GM19397 (cell line): ENCODE data around the gene KIR2DL1.
"Not testable (repeated sequence)": the region's sequence is repeated elsewhere in the genome, so short reads cannot be mapped to it uniquely, and the experiment has no call there.

ENCODE experiments used
- ATAC-seq: cut with Tn5 transposase; IDR thresholded peaks from one replicate; pipeline ENCODE4 v1.9.1; 2021; ENCODE audit warnings: mild to moderate bottlenecking, moderate library complexity; ENCODE audit not compliant: unreplicated experiment

Gene KIR2DL1

DNA sequence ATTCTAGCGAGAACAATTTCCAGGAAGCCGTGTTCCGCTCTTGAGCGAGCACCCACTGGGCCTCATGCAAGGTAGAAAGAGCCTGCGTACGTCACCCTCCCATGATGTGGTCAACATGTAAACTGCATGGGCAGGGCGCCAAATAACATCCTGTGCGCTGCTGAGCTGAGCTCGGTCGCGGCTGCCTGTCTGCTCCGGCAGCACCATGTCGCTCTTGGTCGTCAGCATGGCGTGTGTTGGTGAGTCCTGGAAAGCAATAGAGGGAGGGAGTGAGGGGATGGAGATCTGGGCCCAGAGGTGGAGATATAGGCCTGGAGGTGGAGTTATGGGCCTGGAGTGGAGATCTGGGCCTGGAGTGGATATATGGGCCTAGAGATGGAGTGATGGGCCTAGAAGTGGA is at the start of gene KIR2DL1:
Gene KIR2DL1, plus strand, starts transcription at position 148 of the 400 bp plus-strand sequence. Its CDS starts 58 bp downstream, at position 206.
- ATAC-seq: not testable (repeated sequence)

DNA sequence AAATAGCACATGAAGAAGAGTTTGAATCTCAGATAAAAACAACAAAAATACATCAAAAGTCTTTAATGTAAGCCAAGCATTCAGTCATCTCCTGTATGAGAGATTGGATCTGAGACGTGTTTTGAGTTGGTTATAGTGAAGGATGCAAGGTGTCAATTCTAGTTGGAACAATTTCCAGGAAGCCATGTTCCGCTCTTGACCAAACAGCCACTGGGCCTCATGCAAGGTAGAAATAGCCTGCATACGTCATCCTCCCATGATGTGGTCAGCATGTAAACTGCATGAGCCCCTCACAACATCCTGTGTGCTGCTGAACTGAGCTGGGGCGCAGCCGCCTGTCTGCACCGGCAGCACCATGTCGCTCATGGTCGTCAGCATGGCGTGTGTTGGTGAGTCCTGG is 45.5 kb upstream of the KIR2DL1 start, which contains the start of gene KIR3DL3:
Gene KIR3DL3, plus strand, starts transcription at position 301 of the 400 bp plus-strand sequence. Its CDS starts 55 bp downstream, at position 356.
- no peak for ATAC-seq

DNA sequence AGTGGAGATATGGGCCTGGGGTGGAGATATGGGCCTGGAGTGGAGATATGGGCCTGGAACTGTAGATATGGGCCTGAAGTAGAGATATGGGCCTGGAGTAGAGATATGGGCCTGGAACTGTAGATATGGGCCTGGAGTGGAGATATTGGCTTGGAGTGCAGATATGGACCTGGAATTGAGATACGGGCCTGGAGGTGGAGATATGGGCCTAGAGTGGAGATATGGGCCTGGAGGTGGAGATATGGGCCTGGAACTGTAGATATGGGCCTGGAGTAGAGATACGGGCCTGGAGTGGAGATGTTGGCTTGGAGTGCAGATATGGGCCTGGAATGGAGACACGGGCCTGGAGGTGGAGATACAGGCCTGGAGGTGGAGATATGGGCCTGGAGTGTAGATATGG is 44.9 kb upstream of the KIR2DL1 start:
- ATAC-seq: no peak

DNA sequence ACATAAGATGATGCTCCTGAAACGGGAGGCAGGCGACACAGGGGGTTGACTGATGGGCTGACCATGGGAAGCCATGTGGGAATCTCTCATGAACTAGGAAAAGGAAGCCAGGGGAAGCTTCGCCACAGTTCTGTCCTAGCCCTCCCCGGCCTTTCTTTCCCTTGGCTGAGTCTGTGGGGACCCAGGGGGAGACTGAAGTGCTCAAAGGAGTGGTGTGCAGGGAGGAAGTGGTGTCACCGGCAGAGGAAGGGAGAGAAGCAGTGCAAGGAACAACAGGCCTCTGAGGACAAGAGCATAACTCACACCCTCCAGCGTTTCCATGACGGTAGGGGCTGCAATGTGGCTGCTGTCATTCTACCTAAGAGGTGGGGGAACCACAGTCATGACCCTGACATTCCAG is 44.3 kb upstream of the KIR2DL1 start:
- no peak for ATAC-seq

DNA sequence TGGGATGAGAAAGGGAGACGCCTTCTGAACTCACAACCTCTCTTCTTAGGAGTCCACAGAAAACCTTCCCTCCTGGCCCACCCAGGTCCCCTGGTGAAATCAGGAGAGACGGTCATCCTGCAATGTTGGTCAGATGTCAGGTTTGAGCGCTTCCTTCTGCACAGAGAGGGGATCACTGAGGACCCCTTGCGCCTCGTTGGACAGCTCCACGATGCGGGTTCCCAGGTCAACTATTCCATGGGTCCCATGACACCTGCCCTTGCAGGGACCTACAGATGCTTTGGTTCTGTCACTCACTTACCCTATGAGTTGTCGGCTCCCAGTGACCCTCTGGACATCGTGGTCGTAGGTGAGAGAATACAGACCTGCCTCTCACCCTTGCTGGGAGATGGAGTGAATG is 42.0 kb upstream of the KIR2DL1 start:
- no peak for ATAC-seq

DNA sequence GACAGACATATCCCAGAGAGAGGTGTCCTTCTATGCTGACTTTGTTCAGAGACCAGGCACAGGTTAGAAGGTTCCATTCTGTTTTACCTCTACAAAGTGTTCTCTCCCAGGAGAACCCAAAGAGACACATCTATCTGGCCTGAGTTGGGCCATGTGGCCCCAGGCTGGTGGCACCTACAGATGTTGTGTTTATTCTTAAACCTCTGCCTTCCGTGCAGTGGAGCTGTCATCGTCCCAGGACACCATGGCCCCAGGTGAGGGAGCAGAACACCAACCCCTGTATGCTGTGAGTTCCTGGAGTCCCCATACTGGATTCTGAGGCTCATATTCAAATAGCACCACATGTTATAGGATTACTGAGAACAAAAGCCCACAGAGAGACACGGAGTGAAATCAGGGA is 41.4 kb upstream of the KIR2DL1 start:
- no peak for ATAC-seq

DNA sequence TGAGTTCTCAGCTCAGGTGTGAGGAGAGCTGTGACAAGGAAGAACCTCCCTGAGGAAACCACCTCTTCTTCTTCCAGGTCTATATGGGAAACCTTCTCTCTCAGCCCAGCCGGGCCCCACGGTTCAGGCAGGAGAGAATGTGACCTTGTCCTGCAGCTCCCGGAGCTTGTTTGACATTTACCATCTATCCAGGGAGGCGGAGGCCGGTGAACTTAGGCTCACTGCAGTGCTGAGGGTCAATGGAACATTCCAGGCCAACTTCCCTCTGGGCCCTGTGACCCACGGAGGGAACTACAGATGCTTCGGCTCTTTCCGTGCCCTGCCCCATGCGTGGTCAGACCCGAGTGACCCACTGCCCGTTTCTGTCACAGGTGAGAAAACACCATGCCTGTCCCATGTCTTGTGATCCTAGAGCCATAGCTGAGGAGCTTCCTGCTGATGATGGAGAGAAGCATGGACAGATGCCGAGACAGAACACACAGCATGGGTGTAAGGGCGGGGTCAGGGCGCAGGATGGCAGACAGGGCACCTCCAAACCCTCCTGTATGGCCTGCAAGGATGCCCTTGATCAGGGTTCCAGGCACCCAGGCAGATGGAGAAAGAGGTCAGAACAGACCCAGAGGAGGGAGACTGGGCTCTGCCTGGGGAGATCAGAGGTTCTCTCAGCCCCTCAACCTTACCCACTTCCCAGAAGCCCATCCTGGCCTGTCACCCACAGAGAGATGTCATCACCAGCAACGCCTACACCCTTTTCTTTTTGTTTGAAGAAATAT is 40.0 kb upstream of the KIR2DL1 start:
- ATAC-seq: no peak

DNA sequence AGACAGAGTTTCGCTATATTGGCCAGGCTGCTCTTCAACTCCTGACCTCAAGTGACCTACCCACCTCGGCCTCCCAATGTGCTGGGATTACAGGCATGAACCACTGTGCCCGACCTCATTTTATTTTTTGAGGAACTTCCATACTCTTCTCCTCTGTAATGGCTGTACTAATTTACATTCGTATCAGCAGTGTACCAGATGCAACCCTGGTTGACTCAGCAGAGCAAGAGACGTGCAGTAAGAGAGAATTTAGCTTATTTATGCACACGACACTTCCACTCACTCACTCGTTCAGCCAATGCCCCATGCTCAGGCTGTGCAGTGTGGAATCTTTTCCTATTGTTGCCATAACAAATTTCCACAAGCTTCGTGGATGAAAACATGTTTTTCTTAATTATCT is 38.4 kb upstream of the KIR2DL1 start:
- no peak for ATAC-seq

DNA sequence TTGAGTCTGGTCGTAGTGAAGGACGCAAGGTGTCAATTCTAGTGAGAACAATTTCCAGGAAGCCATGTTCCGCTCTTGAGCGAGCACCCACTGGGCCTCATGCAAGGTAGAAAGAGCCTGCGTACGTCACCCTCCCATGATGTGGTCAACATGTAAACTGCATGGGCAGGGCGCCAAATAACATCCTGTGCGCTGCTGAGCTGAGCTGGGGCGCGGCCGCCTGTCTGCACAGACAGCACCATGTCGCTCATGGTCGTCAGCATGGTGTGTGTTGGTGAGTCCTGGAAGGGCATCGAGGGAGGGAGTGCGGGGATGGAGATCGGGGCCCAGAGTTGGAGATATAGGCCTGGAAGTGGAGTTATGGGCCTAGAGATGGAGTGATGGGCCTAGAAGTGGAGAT is 31.3 kb upstream of the KIR2DL1 start, which contains the start of gene KIR2DL3:
Gene KIR2DL3, plus strand, starts transcription at position 208 of the 400 bp plus-strand sequence. Its CDS starts 33 bp downstream, at position 241.
- ATAC-seq: not testable (repeated sequence)

DNA sequence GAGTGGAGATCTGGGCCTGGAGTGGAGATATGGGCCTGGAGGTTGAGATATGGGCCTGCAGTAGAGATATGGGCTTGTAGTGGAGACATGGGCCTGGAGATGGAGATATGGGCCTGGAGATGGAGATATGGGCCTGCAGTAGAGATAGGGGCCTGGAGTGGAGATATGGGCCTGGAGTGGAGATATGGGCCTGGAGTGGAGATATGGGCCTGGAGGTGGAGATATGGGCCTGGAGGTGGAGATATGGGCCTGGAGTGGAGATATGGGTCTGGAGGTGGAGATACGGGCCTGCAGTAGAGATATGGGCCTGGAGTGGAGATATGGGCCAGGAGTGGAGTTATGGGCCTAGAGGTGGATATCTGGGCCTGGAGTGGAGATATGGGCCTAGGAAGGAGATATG is 30.9 kb upstream of the KIR2DL1 start:
- no peak for ATAC-seq

DNA sequence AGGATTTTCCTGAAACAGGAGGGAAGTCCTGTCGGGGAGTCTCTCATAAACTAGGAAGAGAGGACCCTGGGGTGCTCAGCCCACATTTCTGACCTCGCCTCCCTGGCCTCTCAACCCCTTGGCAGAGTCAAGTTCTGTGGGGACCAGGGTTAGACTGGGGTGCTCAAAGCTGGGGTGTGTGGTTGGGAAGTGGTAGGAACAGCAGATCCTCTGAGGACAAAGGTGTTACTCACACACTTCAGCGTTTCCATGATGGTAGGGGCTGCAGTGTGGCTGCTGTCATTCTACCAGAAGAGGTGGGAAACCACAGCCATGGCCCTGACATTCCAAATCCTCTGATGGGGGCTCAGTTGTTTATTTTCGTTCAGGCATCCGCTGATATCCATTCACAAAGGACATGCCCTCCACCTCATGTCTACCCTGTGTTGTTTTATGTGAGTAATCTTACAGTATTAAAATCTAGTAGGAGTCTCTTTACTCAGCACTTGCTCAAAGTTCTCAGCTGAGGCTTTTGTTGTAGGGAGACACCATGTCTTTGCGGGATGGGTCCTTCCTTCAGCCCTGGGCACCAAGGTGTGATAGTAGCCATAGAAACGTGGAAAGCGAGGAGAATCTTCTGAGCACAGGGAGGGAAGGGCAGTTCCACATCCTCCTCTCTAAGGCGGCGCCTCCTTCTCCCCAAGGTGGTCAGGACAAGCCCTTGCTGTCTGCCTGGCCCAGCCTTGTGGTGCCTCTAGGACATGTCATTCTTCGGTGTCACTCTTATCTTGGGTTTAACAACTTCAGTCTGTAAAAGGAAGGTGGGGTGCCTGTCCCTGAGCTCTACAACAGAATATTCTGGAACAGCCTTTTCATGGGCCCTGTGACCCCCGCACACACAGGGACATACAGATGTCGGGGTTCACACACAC is 29.8 kb upstream of the KIR2DL1 start:
- ATAC-seq: no peak

DNA sequence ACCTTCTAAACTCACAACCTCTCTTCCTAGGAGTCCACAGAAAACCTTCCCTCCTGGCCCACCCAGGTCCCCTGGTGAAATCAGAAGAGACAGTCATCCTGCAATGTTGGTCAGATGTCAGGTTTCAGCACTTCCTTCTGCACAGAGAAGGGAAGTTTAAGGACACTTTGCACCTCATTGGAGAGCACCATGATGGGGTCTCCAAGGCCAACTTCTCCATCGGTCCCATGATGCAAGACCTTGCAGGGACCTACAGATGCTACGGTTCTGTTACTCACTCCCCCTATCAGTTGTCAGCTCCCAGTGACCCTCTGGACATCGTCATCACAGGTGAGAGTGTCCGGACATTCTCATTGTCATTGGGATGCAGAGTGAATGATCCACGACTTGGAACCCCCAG is 27.6 kb upstream of the KIR2DL1 start:
- ATAC-seq: not testable (repeated sequence)

DNA sequence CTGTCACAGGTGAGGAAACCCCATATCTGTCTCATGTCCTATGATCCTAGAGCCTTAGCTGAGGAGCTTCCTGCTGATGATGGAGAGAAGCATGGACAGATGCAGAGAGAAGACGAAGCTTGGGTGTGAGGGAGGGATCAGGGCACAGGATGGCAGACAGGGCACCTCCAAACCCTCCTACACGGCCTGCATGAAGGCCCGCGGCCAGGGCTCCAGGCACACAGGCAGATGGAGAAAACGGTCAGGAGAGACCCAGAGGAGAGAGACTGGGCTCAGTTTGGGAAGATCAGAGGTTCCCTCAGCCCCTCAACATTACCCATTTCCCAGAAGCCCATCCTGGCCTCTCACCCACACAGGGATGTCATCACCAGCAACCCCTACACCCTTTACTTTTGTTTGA is 25.5 kb upstream of the KIR2DL1 start:
- ATAC-seq: not testable (repeated sequence)

DNA sequence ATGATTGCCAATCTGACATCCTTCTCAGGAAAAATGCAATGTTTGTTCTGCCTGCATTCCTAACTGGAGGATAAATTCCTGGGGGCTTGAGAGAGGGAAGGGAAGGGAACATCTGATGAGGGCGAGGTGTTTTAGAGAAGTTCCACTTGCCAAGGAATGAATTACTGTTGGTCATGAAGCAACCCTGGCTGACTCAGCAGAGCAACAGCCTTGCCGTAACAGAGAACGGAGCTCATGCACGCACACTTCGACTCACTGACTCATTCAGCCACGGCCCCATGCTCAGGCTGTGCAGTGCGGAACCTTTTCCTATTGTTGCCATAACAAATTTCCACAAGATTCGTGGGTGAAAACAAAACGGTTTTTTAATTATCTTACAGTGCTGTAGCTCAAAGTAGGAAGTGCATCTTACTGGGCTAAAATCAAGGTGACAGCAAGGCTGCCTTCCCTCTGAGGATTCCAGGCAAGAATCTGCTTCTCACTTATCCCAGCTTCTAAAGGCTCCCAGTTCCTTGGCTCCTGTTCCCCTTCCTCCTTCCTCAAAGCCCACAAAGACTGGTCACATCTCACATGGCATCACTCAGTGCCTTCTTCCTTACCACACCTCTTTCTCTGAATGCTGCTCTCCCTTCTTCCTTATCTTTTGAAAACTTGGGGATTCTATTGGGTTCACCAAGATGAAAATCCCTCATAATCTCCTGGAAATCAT is 21.8 kb upstream of the KIR2DL1 start:
- ATAC-seq: not testable (repeated sequence)

DNA sequence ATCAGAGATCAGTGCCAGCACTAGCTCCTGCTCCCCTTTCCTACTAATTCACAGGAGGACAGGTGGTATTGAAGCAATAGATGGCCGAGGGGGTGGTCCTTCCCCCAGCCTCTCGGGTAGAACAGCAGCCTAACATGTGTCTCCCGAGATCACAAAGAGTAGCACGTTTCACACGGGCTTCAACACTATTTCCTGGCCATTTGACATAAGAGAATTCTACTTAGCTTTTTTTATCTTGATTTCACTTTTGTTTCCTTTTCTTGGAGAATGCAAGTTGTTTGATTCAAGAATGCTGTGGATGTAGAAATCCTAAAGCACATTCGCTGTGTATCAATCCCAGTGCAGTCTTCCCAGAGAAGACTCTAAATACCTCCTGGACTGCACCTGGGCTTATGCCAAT is 19.3 kb upstream of the KIR2DL1 start:
- ATAC-seq: not testable (repeated sequence)

DNA sequence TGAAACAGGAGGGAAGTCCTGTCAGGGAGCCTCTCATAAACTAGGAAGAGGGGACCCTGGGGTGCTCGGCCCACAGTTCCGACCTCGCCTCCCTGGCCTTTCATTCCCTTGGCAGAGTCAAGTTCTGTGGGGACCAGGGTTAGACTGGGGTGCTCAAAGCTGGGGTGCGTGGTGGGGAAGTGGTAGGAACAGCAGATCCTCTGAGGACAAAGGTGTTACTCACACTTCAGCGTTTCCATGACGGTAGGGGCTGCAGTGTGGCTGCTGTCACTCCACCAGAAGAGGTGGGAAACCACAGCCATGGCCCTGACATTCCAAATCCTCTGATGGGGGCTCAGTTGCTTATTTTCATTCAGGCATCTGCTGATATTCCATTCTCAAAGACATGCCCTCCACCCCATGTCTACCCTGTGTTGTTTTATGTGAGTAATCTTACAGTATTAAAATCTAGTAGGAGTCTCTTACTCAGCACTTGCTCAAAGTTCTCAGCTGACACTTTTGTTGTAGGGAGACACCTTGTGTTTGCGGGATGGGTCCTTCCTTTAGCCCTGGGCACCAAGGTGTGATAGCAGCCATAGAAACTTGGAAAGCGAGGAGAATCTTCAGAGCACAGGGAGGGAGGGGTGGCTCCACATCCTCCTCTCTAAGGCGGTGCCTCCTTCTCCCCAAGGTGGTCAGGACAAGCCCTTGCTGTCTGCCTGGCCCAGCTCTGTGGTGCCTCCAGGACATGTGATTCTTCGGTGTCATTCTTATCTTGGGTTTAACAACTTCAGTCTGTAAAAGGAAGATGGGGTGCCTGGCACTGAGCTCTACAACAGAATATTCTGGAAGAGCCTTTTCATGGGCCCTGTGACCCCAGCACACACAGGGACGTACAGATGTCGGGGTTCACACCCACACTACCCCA is 13.1 kb upstream of the KIR2DL1 start:
- not testable (repeated sequence) for ATAC-seq

DNA sequence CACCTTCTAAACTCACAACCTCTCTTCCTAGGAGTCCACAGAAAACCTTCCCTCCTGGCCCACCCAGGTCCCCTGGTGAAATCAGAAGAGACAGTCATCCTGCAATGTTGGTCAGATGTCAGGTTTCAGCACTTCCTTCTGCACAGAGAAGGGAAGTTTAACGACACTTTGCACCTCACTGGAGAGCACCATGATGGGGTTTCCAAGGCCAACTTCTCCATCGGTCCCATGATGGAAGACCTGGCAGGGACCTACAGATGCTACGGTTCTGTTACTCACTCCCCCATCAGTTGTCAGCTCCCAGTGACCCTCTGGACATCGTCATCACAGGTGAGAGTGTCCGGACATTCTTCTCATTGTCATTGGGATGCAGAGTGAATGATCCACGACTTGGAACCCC is 11.0 kb upstream of the KIR2DL1 start:
- not testable (repeated sequence) for ATAC-seq

DNA sequence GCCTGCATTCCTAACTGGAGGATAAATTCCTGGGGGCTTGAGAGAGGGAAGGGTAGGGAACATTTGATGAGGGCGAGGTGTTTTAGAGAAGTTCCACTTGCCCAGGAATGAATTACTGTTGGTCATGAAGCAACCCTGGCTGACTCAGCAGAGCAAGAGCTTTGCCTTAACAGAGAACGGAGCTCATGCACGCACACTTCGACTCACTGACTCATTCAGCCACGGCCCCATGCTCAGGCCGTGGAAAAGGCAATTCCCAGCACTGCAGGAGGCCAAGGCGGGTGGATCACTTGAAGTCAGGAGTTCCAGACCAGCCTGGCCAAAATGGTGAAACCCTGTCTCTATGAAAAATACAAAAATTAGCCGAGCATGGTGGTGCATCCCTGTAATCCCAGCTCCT is 5.4 kb upstream of the KIR2DL1 start:
- ATAC-seq: not testable (repeated sequence)

DNA sequence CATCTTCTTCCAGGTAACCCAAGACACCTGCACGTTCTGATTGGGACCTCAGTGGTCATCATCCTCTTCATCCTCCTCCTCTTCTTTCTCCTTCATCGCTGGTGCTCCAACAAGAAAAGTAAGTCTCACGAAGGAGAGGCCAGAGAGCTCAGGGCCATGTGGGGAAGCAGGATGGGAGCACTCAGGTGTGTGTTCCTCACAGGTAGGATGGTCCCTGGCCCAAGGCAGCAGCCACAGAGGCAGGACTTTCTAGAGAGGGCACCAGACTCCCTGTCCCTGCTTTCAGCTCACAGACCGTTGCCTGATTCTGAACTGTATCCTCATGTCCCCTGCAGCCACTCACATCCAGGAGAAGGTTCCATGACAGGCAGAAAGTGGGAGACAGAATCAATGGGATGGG is 3.1 kb upstream of the KIR2DL1 start:
- not testable (repeated sequence) for ATAC-seq

DNA sequence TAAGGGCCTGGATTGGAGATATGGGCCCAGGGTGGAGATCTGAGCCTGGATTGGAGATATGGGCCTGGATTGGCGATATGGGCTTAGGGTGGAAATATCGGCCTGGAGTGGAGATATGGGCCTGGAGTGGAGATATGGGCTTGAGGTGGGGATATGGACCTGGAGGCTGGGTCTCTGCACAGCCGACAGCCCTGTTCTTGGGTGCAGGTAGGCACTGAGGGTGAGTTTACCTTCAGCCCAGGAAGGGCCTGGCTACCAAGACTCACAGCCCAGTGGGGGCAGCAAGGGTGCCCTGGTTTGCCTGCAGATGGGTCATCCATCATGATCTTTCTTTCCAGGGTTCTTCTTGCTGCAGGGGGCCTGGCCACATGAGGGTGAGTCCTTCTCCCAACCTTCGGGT is 918 bp downstream of the KIR2DL1 start:
- not testable (repeated sequence) for ATAC-seq
